SK-N-SH treated with all-trans-retinoic acid at 6 μM for 48 hours (cell line): Measurements from ENCODE around the gene TRIM66.

Experiments used
- ATAC-seq: fragments of 200-7000 bp; cut with Tn5 transposase; 3 replicates; pipeline ENCODE4 v1.9.1; 2020; ENCODE audit warnings: mild to moderate bottlenecking, moderate library complexity
- ARNTL ChIP-seq: fragments of 450-650 bp; formaldehyde crosslinking; IDR thresholded peaks from 2 replicates; pipeline ENCODE4 v1.5.0; 2020; ENCODE audit warnings: low read depth, mild to moderate bottlenecking, moderate library complexity, borderline replicate concordance
- BACH2 ChIP-seq: fragments of 250-450 bp; sonication (Bioruptor Pico); IDR thresholded peaks from 2 replicates; pipeline ENCODE4 v1.9.0; 2021; ENCODE audit warnings: mild to moderate bottlenecking, borderline replicate concordance
- CSDC2 ChIP-seq: fragments of 250-450 bp; sonication (Bioruptor Pico); IDR thresholded peaks from 2 replicates; pipeline ENCODE4 v1.5.0; 2020; ENCODE audit warnings: mild to moderate bottlenecking, moderate library complexity
- CSRNP3 ChIP-seq: fragments of 250-450 bp; sonication (Bioruptor Pico); IDR thresholded peaks from 2 replicates; pipeline ENCODE4 v1.5.1; 2021; ENCODE audit warnings: mild to moderate bottlenecking, moderate library complexity
- ESRRG ChIP-seq: fragments of 250-450 bp; sonication (Bioruptor Pico); IDR thresholded peaks from 2 replicates; pipeline ENCODE4 v1.6.1; 2021; ENCODE audit warnings: mild to moderate bottlenecking
- ISL1 ChIP-seq: fragments of 250-450 bp; sonication (Bioruptor Pico); IDR thresholded peaks from 2 replicates; pipeline ENCODE4 v2.1.2; 2022; ENCODE audit warnings: mild to moderate bottlenecking, moderate library complexity
- OSR1 ChIP-seq: fragments of 250-450 bp; sonication (Bioruptor Pico); IDR thresholded peaks from 2 replicates; pipeline ENCODE4 v1.8.0; 2022; ENCODE audit warnings: moderate library complexity, mild to moderate bottlenecking, inconsistent platforms
- PPARA ChIP-seq: fragments of 250-450 bp; sonication (Bioruptor Pico); IDR thresholded peaks from 2 replicates; pipeline ENCODE4 v1.5.0; 2020; ENCODE audit warnings: mild to moderate bottlenecking, borderline replicate concordance
- RARB ChIP-seq: fragments of 250-450 bp; sonication (Bioruptor Pico); IDR thresholded peaks from 2 replicates; pipeline ENCODE4 v1.8.0; 2021; ENCODE audit warnings: mild to moderate bottlenecking, moderate library complexity
- SNAI2 ChIP-seq: fragments of 250-450 bp; sonication (Bioruptor Pico); IDR thresholded peaks from 2 replicates; pipeline ENCODE4 v1.5.0; 2020; ENCODE audit warnings: mild to moderate bottlenecking, moderate library complexity
- TCF4 ChIP-seq: fragments of 250-450 bp; sonication (Bioruptor Pico); IDR thresholded peaks from 2 replicates; pipeline ENCODE4 v1.8.0; 2021; ENCODE audit warnings: mild to moderate bottlenecking, moderate library complexity, borderline replicate concordance
- TOX ChIP-seq: fragments of 250-450 bp; sonication (Bioruptor Pico); IDR thresholded peaks from 2 replicates; pipeline ENCODE4 v1.8.0; 2021; ENCODE audit warnings: mild to moderate bottlenecking, moderate library complexity, borderline replicate concordance
- ZC3H10 ChIP-seq: fragments of 250-450 bp; sonication (Bioruptor Pico); IDR thresholded peaks from 2 replicates; pipeline ENCODE4 v1.5.1; 2021; ENCODE audit warnings: mild to moderate bottlenecking, moderate library complexity
- ZFP30 ChIP-seq: fragments of 450-650 bp; formaldehyde crosslinking; IDR thresholded peaks from 2 replicates; pipeline ENCODE4 v1.5.0; 2022; ENCODE audit warnings: mild to moderate bottlenecking, moderate library complexity
- ZNF565 ChIP-seq: fragments of 450-650 bp; formaldehyde crosslinking; conservative IDR thresholded peaks from 2 replicates; pipeline ENCODE4 v1.5.0; 2020; ENCODE audit warnings: low read depth, mild to moderate bottlenecking, moderate library complexity
- ZNF70 ChIP-seq: fragments of 450-650 bp; formaldehyde crosslinking; IDR thresholded peaks from 2 replicates; pipeline ENCODE4 v1.5.0; 2020; ENCODE audit warnings: mild to moderate bottlenecking, moderate library complexity
- ZNF8 ChIP-seq: fragments of 450-650 bp; formaldehyde crosslinking; IDR thresholded peaks from 2 replicates; pipeline ENCODE4 v1.5.0; 2020; ENCODE audit warnings: mild to moderate bottlenecking, moderate library complexity
- TF ChIP-seq, protein P1 (sequence below): fragments of 250-450 bp; sonication (Bioruptor Pico); IDR thresholded peaks from 2 replicates; pipeline ENCODE4 v1.5.1; 2020; ENCODE audit warnings: low read depth, mild to moderate bottlenecking, moderate library complexity
- TF ChIP-seq, protein P2 (sequence below): fragments of 250-450 bp; sonication (Bioruptor Pico); IDR thresholded peaks from 2 replicates; pipeline ENCODE4 v1.8.0; 2020; ENCODE audit warnings: mild to moderate bottlenecking, moderate library complexity, borderline replicate concordance
- TF ChIP-seq, protein P3 (sequence below): fragments of 250-450 bp; sonication (Bioruptor Pico); IDR thresholded peaks from 2 replicates; pipeline ENCODE4 v1.8.0; 2021; ENCODE audit warnings: low read depth, mild to moderate bottlenecking, moderate library complexity, borderline replicate concordance

Gene TRIM66

GRCh38 chr11:8584082-8584481 is 98.4 kb downstream of the TRIM66 start:
- TF ChIP-seq, protein P1, sequence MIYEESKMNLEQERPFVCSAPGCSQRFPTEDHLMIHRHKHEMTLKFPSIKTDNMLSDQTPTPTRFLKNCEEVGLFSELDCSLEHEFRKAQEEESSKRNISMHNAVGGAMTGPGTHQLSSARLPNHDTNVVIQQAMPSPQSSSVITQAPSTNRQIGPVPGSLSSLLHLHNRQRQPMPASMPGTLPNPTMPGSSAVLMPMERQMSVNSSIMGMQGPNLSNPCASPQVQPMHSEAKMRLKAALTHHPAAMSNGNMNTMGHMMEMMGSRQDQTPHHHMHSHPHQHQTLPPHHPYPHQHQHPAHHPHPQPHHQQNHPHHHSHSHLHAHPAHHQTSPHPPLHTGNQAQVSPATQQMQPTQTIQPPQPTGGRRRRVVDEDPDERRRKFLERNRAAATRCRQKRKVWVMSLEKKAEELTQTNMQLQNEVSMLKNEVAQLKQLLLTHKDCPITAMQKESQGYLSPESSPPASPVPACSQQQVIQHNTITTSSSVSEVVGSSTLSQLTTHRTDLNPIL (CRISPR knock-in tag) = no peak
- TF ChIP-seq, protein P2, sequence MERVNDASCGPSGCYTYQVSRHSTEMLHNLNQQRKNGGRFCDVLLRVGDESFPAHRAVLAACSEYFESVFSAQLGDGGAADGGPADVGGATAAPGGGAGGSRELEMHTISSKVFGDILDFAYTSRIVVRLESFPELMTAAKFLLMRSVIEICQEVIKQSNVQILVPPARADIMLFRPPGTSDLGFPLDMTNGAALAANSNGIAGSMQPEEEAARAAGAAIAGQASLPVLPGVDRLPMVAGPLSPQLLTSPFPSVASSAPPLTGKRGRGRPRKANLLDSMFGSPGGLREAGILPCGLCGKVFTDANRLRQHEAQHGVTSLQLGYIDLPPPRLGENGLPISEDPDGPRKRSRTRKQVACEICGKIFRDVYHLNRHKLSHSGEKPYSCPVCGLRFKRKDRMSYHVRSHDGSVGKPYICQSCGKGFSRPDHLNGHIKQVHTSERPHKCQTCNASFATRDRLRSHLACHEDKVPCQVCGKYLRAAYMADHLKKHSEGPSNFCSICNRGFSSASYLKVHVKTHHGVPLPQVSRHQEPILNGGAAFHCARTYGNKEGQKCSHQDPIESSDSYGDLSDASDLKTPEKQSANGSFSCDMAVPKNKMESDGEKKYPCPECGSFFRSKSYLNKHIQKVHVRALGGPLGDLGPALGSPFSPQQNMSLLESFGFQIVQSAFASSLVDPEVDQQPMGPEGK (CRISPR knock-in tag) = no peak
- TF ChIP-seq ESRRG (CRISPR knock-in tag) = no peak
- TF ChIP-seq, protein P3, sequence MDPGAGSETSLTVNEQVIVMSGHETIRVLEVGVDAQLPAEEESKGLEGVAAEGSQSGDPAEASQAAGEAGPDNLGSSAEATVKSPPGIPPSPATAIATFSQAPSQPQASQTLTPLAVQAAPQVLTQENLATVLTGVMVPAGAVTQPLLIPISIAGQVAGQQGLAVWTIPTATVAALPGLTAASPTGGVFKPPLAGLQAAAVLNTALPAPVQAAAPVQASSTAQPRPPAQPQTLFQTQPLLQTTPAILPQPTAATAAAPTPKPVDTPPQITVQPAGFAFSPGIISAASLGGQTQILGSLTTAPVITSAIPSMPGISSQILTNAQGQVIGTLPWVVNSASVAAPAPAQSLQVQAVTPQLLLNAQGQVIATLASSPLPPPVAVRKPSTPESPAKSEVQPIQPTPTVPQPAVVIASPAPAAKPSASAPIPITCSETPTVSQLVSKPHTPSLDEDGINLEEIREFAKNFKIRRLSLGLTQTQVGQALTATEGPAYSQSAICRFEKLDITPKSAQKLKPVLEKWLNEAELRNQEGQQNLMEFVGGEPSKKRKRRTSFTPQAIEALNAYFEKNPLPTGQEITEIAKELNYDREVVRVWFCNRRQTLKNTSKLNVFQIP = no peak
- no peak for TF ChIP-seq OSR1 (CRISPR knock-in tag)
- TF ChIP-seq ZNF70 (CRISPR knock-in tag) = no peak
- TF ChIP-seq PPARA (CRISPR knock-in tag) = no peak
- TF ChIP-seq ARNTL (CRISPR knock-in tag) = no peak
- no peak for TF ChIP-seq ZNF565 (CRISPR knock-in tag)
- no peak for TF ChIP-seq ZFP30 (CRISPR knock-in tag)
- TF ChIP-seq ISL1 (CRISPR knock-in tag) = no peak
- peak; percentile 74 for ATAC-seq

DNA sequence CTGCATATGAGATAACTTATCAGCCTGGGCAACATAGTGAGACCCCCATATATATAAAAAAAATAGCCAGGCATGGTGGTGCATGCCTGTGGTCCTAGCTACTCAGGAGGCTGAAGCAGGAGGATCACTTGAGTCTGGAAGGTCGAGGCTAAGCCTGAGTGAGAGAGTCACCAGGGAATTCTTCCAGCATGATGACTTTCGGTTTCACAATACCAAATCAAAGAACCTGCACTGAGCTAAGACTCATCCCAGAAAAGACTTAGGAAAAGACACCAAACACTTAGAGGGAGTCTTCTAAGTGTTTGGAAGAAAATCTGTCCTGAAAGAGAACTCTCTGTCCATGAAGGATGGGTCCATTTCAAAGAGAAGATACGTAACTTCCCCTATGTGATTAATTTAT is 101.2 kb downstream of the TRIM66 start:
- TF ChIP-seq SNAI2 (CRISPR knock-in tag) (no peak), ZNF70 (CRISPR knock-in tag) (no peak), CSDC2 (CRISPR knock-in tag) (no peak), ZNF8 (CRISPR knock-in tag) (no peak), ZNF565 (CRISPR knock-in tag) (no peak), BACH2 (CRISPR knock-in tag) (no peak), CSRNP3 (no peak), ZFP30 (CRISPR knock-in tag) (no peak), ZC3H10 (CRISPR knock-in tag) (no peak), ARNTL (CRISPR knock-in tag) (no peak), RARB (CRISPR knock-in tag) (no peak), ISL1 (CRISPR knock-in tag) (no peak), TCF4 (no peak), TOX (CRISPR knock-in tag) (no peak), PPARA (CRISPR knock-in tag) (no peak)
- TF ChIP-seq, protein P1 (CRISPR knock-in tag) = no peak
- TF ChIP-seq, protein P3 = no peak
- TF ChIP-seq, all 23 proteins: peak for 0
- no peak for ATAC-seq
